ENCODE results near the gene CLDN6. TPM values are rescaled to one million over a fixed set of nuclear protein-coding genes. Genes with fewer than 3 reads are reported as not detected.

The CLDN6 gene
- total and polyA plus RNA-seq, 4 experiments from 2014 or later = not detected

DNA sequence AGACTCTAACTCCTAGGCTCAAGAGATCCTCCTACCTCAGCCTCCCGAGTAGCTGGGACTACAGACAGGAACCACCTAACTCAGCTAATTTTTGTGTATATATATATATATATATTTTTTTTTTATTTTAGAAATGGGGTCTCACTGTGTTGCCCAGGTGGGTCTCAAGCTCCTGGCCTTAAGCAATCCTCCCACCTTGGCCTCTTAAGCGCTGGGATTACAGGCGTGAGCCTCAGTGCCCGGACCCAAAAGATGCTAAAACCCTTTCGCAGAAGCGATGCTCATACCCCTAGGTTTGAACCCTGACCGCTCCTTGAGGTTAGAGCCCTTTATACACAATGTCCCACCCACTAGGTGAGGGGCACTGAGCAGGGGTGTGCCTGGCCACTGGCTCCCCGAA lies 7.5 kb downstream of the CLDN6 start:
- no peak overlapping the region for H3K4me3 ChIP-seq (ENCODE audit: low read length in 2 of 2)
- intact Hi-C loops (cut with micrococcal nuclease) = no loop called here
- CTCF ChIA-PET (ENCODE audit: partially characterized antibody) = interaction anchor here (14.2 kb wide), 1 partner anchor 16 kb away, joined by 444 read pairs; the partner anchor contains the start of genes CLDN6, HCFC1R1, THOC6 and TNFRSF12A
- Mint-ChIP-seq H3K4me1 (peaks cover 13 to 31% (median 22%) of the 10 kb centered on the region in 4 donors), H3K27me3 (no peaks in the 10 kb centered on the region), H3K27ac (no peak overlapping the region), H3K4me3 (peak overlapping the region in 1 of 8 donors; percentile 10), H3K9me3 (no peaks in the 10 kb centered on the region), H3K36me3 (no peaks in the 10 kb centered on the region)
- POLR2A ChIA-PET (ENCODE audit: partially characterized antibody) = interaction anchor here (1.2 to 7.6 kb wide), 2 partner anchors 11 to 25 kb away, joined by 4 to 89 read pairs; partner anchors contain the start of genes HCFC1R1, THOC6 and TNFRSF12A
- no peak for DNase-seq
- peaks cover 23% of the 10 kb centered on the region for H3K4me1 ChIP-seq (ENCODE audit: insufficient read depth, low read length)
- H3K36me3 ChIP-seq (ENCODE audit: insufficient read depth, low read length) = no peaks in the 10 kb centered on the region
- no peaks in the 10 kb centered on the region for H3K27me3 ChIP-seq (ENCODE audit: insufficient read depth, low read length)
- no peak overlapping the region for H3K27ac ChIP-seq (ENCODE audit: low read depth, low read length)
- no peaks in the 10 kb centered on the region for H3K9me3 ChIP-seq (ENCODE audit: control insufficient read depth in 1 of 2, low read length in 2 of 2)

DNA sequence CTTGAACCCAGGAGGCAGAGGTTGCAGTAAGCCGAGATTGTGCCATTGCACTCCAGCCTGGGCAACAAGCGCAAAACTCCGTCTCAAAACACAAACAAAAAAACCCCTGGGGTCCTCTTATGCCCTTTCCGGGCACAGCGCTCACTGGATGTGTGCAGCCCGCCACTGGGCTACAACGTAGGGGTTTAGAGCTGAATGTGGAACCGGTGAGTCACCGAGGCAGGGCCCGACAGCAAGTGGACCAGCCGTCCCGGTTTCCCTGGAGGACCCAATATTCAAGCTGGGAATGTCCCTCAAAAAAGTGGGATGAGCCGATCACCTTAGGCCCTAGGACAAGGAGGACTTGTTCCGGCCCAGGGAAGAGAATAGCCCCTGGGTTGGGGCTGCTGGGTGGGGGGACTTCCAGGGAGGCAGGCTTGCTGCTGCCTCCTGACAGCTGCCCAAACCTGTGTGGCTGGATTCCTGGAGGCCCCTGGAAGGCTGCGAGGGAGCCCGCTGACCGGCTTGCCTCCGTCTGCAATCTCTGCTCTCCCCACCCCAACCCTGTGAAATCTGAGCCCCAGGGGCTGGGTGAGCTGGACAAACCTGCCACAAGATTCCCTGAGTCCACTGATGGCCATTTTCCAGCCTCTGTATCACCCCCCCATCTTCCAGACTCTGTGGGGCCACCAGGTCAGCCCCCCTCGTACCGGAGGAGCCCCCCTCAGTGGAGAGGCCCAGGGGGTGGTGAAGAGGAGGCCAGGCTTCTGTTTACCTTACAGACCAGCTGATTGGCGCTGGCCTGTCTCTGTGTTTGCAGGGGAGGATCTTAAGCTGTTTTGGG lies 8.2 kb downstream of the CLDN6 start:
- no peak overlapping the region for H3K27ac Mint-ChIP-seq
- no peak overlapping the region for H3K27ac ChIP-seq (ENCODE audit: low read depth, low read length)
- H3K4me1 ChIP-seq (ENCODE audit: insufficient read depth, low read length) = peaks cover 26% of the 10 kb centered on the region
- ChIA-PET CTCF (ENCODE audit: partially characterized antibody) (interaction anchor here (14.2 kb wide), 1 partner anchor 17 kb away, joined by 444 read pairs; the partner anchor contains the start of genes CLDN6, HCFC1R1, THOC6 and TNFRSF12A), POLR2A (ENCODE audit: partially characterized antibody) (interaction anchor here (0.9 to 7.6 kb wide), 4 partner anchors 12 to 68 kb away, joined by 3 to 89 read pairs (median 6); partner anchors contain the start of genes HCFC1R1, THOC6 and TNFRSF12A)
- no peak overlapping the region for H3K4me3 Mint-ChIP-seq
- DNase-seq = no peak
- no peaks in the 10 kb centered on the region for H3K27me3 ChIP-seq (ENCODE audit: insufficient read depth, low read length)
- intact Hi-C loops (cut with micrococcal nuclease) = no loop called here
- H3K4me3 ChIP-seq (ENCODE audit: low read length in 2 of 2) = no peak overlapping the region
- H3K9me3 ChIP-seq (ENCODE audit: control insufficient read depth in 1 of 2, low read length in 2 of 2) = no peaks in the 10 kb centered on the region
- H3K9me3 Mint-ChIP-seq = no peaks in the 10 kb centered on the region
- H3K27me3 Mint-ChIP-seq = no peaks in the 10 kb centered on the region
- H3K36me3 Mint-ChIP-seq = no peaks in the 10 kb centered on the region
- peaks cover 13 to 31% (median 22%) of the 10 kb centered on the region in 4 donors for H3K4me1 Mint-ChIP-seq
- no peaks in the 10 kb centered on the region for H3K36me3 ChIP-seq (ENCODE audit: insufficient read depth, low read length)

DNA sequence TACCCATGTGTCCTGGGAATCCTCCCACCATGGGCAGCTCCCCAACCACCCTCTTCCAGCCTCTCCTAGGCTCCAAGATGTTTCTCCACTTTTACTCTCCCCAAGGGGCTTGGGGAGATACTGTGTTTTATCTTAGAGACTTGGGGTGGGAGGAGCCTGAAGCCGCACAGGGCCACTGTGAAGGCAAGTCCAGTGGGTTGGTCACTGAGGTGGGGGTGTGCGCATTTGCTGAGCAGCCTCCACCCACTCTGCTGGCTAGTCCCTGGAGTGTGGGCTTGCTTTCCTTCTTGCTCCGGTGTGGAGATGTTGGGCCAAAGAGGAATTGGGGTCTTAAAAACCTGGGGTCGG lies 9.3 kb downstream of the CLDN6 start:
- intact Hi-C loops (cut with micrococcal nuclease) = no loop called here
- H3K4me1 Mint-ChIP-seq = peaks cover 13 to 30% (median 22%) of the 10 kb centered on the region in 4 donors
- Histone ChIP-seq H3K27me3 (ENCODE audit: insufficient read depth, low read length) (no peaks in the 10 kb centered on the region), H3K36me3 (ENCODE audit: insufficient read depth, low read length) (no peaks in the 10 kb centered on the region), H3K27ac (ENCODE audit: low read depth, low read length) (no peak overlapping the region), H3K4me1 (ENCODE audit: insufficient read depth, low read length) (peaks cover 27% of the 10 kb centered on the region), H3K4me3 (ENCODE audit: low read length in 2 of 2) (no peak overlapping the region), H3K9me3 (ENCODE audit: control insufficient read depth in 1 of 2, low read length in 2 of 2) (no peaks in the 10 kb centered on the region)
- POLR2A ChIA-PET (ENCODE audit: partially characterized antibody) = interaction anchor here (1.3 to 7.6 kb wide), 3 partner anchors 13 to 23 kb away, joined by 4 to 89 read pairs (median 8); partner anchors contain the start of genes HCFC1R1, THOC6 and TNFRSF12A
- no peaks in the 10 kb centered on the region for H3K9me3 Mint-ChIP-seq
- CTCF ChIA-PET (ENCODE audit: partially characterized antibody) = interaction anchor here (0.6 to 14.2 kb wide), 2 partner anchors 18 to 150 kb away, joined by 3 to 444 read pairs; partner anchors contain the start of genes CLDN6, HCFC1R1, THOC6 and TNFRSF12A
- peak overlapping the region in 1 of 7 donors; percentile 51 for H3K27ac Mint-ChIP-seq
- H3K36me3 Mint-ChIP-seq = no peaks in the 10 kb centered on the region
- peaks cover 0 to 2% of the 10 kb centered on the region in 2 donors for H3K27me3 Mint-ChIP-seq
- no peak for DNase-seq
- H3K4me3 Mint-ChIP-seq = peak overlapping the region in 5 of 8 donors; percentile 24 to 89 (median 74)

DNA sequence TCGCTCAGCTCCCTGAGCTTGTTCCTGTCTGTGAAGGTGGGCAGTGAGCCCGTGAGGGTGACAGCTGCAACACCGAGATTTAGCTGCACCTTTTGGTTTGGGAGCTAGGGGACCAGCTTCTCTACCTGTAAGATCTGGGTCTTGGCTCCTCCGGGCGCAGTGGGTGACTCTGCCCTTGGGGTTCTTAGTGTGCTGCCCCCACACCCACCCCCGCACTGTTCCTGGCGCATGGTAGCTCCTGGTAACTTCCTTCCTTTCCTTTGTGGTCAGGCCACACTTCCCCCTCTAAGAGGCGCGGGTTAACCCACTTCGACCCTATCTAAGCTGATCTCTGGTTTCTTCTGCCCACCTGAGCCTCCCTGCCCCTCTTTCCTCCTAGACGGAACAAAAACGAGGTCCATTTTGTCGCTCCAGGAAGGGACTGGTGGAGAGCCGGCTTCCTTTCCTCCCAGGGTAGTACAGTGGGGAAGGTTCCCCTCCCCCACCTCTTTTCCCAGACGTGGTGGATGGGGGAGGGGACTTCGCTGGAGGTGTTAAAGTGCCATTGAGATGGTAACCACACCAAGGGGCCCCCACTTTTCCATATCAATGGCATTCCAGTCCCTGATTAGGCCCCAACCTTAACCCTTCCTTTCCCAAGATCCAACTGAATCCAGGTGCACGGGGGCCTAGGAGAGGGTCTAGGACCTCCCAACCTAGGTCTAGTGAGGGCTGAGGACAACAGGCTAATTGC lies 9.9 kb downstream of the CLDN6 start:
- ChIA-PET POLR2A (ENCODE audit: partially characterized antibody) (interaction anchor here (0.7 to 7.6 kb wide), 7 partner anchors 14 to 51 kb away, joined by 3 to 89 read pairs (median 4); partner anchors contain the start of genes HCFC1R1, THOC6 and TNFRSF12A), CTCF (ENCODE audit: partially characterized antibody) (interaction anchor here (0.6 to 14.2 kb wide), 4 partner anchors 19 to 150 kb away, joined by 3 to 444 read pairs (median 4); partner anchors contain the start of genes CLDN6, HCFC1R1, THOC6 and TNFRSF12A)
- Mint-ChIP-seq H3K4me1 (peaks cover 13 to 31% (median 22%) of the 10 kb centered on the region in 4 donors), H3K9me3 (no peaks in the 10 kb centered on the region), H3K36me3 (no peaks in the 10 kb centered on the region), H3K27me3 (peaks cover 0 to 2% of the 10 kb centered on the region in 2 donors), H3K4me3 (peak overlapping the region; percentile 49 to 89 (median 74)), H3K27ac (peak overlapping the region; percentile 41 to 81 (median 59))
- H3K4me3 ChIP-seq (ENCODE audit: low read length in 2 of 2) = peak overlapping the region in 1 of 2 donors; percentile 26
- H3K4me1 ChIP-seq (ENCODE audit: insufficient read depth, low read length) = peaks cover 27% of the 10 kb centered on the region
- no peaks in the 10 kb centered on the region for H3K36me3 ChIP-seq (ENCODE audit: insufficient read depth, low read length)
- peak in 2 of 5 donors; percentile 22 to 36 for DNase-seq
- H3K9me3 ChIP-seq (ENCODE audit: control insufficient read depth in 1 of 2, low read length in 2 of 2) = no peaks in the 10 kb centered on the region
- no peak overlapping the region for H3K27ac ChIP-seq (ENCODE audit: low read depth, low read length)
- intact Hi-C loops (cut with micrococcal nuclease) = no loop called here
- no peaks in the 10 kb centered on the region for H3K27me3 ChIP-seq (ENCODE audit: insufficient read depth, low read length)

DNA sequence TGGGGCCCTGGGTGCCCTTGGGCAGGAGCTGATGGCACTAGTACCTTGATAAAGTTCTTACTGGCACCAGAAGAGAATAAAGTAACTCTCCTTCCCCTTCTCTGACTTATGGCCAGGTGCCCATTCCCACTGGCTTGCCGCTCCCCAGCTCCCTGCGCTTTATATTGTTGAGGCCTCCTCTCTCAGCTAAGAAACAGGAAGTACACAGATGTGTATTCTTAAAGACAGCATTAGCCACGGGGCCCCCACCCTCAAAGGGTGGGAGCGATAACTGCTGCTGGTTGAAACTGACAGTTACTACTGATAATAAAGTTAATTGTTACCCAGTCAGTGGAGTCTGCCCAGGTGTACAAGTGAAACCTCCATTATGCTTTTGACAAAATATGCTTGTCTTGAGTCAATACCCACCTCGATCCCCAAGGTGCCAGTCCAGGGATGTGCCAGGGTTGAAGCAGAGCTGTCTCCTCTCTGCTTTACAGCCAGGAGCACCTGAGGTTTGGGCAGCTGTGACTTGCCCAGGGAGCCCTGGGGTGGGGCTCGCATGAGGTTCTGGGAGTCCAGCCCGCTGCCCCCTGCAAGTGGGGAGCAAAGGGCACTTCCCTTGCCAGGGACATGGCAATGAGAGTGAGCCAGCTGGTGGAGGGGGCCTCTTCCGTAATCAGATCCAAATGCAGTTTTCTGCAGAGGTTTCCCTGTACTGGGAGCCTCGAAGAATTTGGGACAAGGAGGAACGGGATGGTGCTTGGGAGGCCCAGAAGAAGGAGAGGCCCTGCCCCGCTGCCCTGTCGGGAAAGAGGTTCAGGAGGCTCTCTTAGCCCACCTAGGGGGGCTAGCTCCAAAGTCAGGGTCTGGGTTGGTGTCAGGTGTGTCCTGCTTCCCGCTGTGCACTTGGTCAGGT lies 10.7 kb downstream of the CLDN6 start:
- intact Hi-C loops (cut with micrococcal nuclease) = no loop called here
- H3K27me3 Mint-ChIP-seq = peaks cover 0 to 2% of the 10 kb centered on the region in 2 donors
- no peak overlapping the region for H3K4me3 ChIP-seq (ENCODE audit: low read length in 2 of 2)
- DNase-seq = no peak
- no peaks in the 10 kb centered on the region for H3K36me3 Mint-ChIP-seq
- H3K36me3 ChIP-seq (ENCODE audit: insufficient read depth, low read length) = no peaks in the 10 kb centered on the region
- no peaks in the 10 kb centered on the region for H3K9me3 Mint-ChIP-seq
- H3K4me1 ChIP-seq (ENCODE audit: insufficient read depth, low read length) = peaks cover 27% of the 10 kb centered on the region
- no peaks in the 10 kb centered on the region for H3K9me3 ChIP-seq (ENCODE audit: control insufficient read depth in 1 of 2, low read length in 2 of 2)
- peaks cover 13 to 31% (median 22%) of the 10 kb centered on the region in 4 donors for H3K4me1 Mint-ChIP-seq
- no peak overlapping the region for H3K27ac ChIP-seq (ENCODE audit: low read depth, low read length)
- ChIA-PET CTCF (ENCODE audit: partially characterized antibody) (interaction anchor here (0.9 to 14.2 kb wide), 4 partner anchors 8 to 67 kb away, joined by 3 to 444 read pairs (median 4); partner anchors contain the start of genes CLDN6, HCFC1R1, THOC6 and TNFRSF12A), POLR2A (ENCODE audit: partially characterized antibody) (interaction anchor here (0.7 to 7.6 kb wide), 7 partner anchors 14 to 51 kb away, joined by 3 to 89 read pairs (median 4); partner anchors contain the start of genes HCFC1R1, THOC6 and TNFRSF12A)
- H3K4me3 Mint-ChIP-seq = peak overlapping the region; percentile 11 to 89 (median 74)
- peak overlapping the region in 4 of 7 donors; percentile 41 to 81 (median 60) for H3K27ac Mint-ChIP-seq
- H3K27me3 ChIP-seq (ENCODE audit: insufficient read depth, low read length) = no peaks in the 10 kb centered on the region

DNA sequence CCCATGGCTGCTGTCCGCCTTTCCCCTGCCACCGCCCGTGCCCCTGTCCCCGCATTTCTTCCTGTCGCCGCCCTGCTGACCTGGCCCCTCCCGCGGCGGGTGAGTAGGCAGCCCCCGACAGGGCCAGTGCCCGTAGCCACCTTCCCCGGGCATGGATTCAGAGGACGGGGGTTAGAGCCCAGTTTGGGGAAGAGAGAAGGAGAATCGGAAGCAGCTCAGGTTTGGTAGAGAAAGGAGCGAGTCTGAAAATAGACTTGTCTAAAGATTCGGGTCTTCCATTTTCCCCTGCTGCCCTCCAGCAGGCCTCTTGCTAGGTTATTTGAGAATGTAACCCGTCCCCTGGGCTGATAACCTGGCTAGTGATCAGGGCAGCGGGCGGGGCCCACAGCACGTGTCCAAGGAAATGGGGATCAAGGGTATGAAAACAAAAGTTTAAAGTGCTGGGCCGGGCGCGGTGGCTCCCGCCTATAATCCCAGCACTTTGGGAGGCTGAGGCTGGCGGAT lies 13.2 kb downstream of the CLDN6 start:
- no peaks in the 10 kb centered on the region for H3K9me3 Mint-ChIP-seq
- ChIA-PET POLR2A (ENCODE audit: partially characterized antibody) (interaction anchor here (0.8 to 7.6 kb wide), 4 partner anchors 17 to 25 kb away, joined by 4 to 89 read pairs (median 18); partner anchors contain the start of genes HCFC1R1, THOC6 and TNFRSF12A), CTCF (ENCODE audit: partially characterized antibody) (interaction anchor here (0.8 to 14.2 kb wide), 6 partner anchors 9 to 125 kb away, joined by 3 to 444 read pairs (median 3); partner anchors contain the start of genes CLDN6, HCFC1R1, THOC6 and TNFRSF12A)
- H3K27ac Mint-ChIP-seq = peak overlapping the region in 2 of 7 donors; percentile 6 to 35
- no peak for DNase-seq
- no peaks in the 10 kb centered on the region for H3K9me3 ChIP-seq (ENCODE audit: control insufficient read depth in 1 of 2, low read length in 2 of 2)
- peak overlapping the region; percentile 46 to 85 (median 60) for H3K4me3 Mint-ChIP-seq
- H3K36me3 ChIP-seq (ENCODE audit: insufficient read depth, low read length) = no peaks in the 10 kb centered on the region
- H3K4me3 ChIP-seq (ENCODE audit: low read length in 2 of 2) = no peak overlapping the region
- no peaks in the 10 kb centered on the region for H3K36me3 Mint-ChIP-seq
- H3K27me3 Mint-ChIP-seq = peaks cover 2% of the 10 kb centered on the region in 2 donors
- no peak overlapping the region for H3K27ac ChIP-seq (ENCODE audit: low read depth, low read length)
- H3K4me1 Mint-ChIP-seq = peaks cover 13 to 31% (median 22%) of the 10 kb centered on the region in 4 donors
- intact Hi-C loops (cut with micrococcal nuclease) = no loop called here
- peaks cover 27% of the 10 kb centered on the region for H3K4me1 ChIP-seq (ENCODE audit: insufficient read depth, low read length)
- H3K27me3 ChIP-seq (ENCODE audit: insufficient read depth, low read length) = no peaks in the 10 kb centered on the region
